ENCODE data around the gene LRRN3. TPM values are rescaled to one million over a fixed set of nuclear protein-coding genes. Genes with fewer than 3 reads are reported as not detected.

LRRN3 gene
- total and polyA plus RNA-seq, 2 of the 8 experiments (the other 6 are each of a cell fraction or from before 2014, with no cell fraction given) = 0.20 to 0.32 TPM

- DNase-seq (ENCODE audit: low read depth in 1 of 2, low spot score in 2 of 2) (no peak), FAIRE-seq (no peak)
- H4K20me1 ChIP-seq (replicated peaks in 1 of 2; ENCODE audit: control insufficient read depth in 1 of 2, insufficient read depth in 2 of 2, low read length in 2 of 2) = no peaks in the 10 kb centered on the region
- TF ChIP-seq SAP30 (IDR thresholded peaks at IDR 0.05; ENCODE audit: insufficient read depth, insufficient replicate concordance, low read length) (no peak), ASH2L (IDR thresholded peaks at IDR 0.05; ENCODE audit: low read length) (no peak), SP2 (IDR thresholded peaks at IDR 0.05; ENCODE audit: low read length) (no peak), RNF2 (IDR thresholded peaks at IDR 0.05; ENCODE audit: borderline replicate concordance, low read depth, low read length, missing control alignments, poor library complexity, severe bottlenecking) (no peak), GABPA (IDR thresholded peaks at IDR 0.05; ENCODE audit: borderline replicate concordance, insufficient read depth, low read length) (no peak), BACH1 (IDR thresholded peaks at IDR 0.05; ENCODE audit: low read length) (no peak), CTBP2 (IDR thresholded peaks at IDR 0.05; ENCODE audit: borderline replicate concordance, insufficient read depth, insufficient read length, low read length) (no peak), TBP (IDR thresholded peaks at IDR 0.05; ENCODE audit: low read depth, low read length) (no peak)
- peak overlapping the region; percentile 72; the same call in 1 of the 2 replicates for H2BK12ac ChIP-seq (ENCODE audit: low read depth, low read length)
- H4K5ac ChIP-seq (ENCODE audit: insufficient read length, low read depth, low read length) = peak overlapping the region; percentile 29
- no peak overlapping the region for H4K8ac ChIP-seq (ENCODE audit: extremely low read depth, insufficient read depth, low read length)
- H2BK120ac ChIP-seq (replicated peaks; ENCODE audit: low read depth, low read length) = peak overlapping the region; percentile 86
- no peak overlapping the region for H3K4ac ChIP-seq (replicated peaks; ENCODE audit: insufficient read length, low read depth, low read length)
- H2BK15ac ChIP-seq (ENCODE audit: low read length) = no peak overlapping the region
- peaks cover 0 to 17% (median 7%) of the 10 kb centered on the region in 4 experiments; a peak in 6 of 7 replicates for H3K4me1 ChIP-seq (replicated peaks in 1 of 4; ENCODE audit: control insufficient read depth in 3 of 4, insufficient read depth in 4 of 4, low read length in 3 of 4)
- no peak overlapping the region for H3K23ac ChIP-seq (ENCODE audit: insufficient read length)
- H3K27ac ChIP-seq (ENCODE audit: low read depth, low read length) = no peak overlapping the region
- peak overlapping the region; percentile 69; the same call in 1 of the 2 replicates for H2BK5ac ChIP-seq (ENCODE audit: low read depth, low read length)
- H3K27me3 ChIP-seq (replicated peaks in 1 of 4; ENCODE audit: control insufficient read depth in 3 of 4, extremely low read depth in 1 of 4, insufficient read depth in 3 of 4, low read length in 3 of 4) = no peaks in the 10 kb centered on the region
- no peak overlapping the region for H3K4me3 ChIP-seq (ENCODE audit: extremely low read depth in 1 of 4, insufficient read depth in 2 of 4, low read depth in 3 of 4, low read length in 4 of 4)
- peak overlapping the region; percentile 63; the same call in 1 of the 2 replicates for H3K18ac ChIP-seq (ENCODE audit: extremely low read depth, low read length)
- H3K4me2 ChIP-seq (ENCODE audit: insufficient read depth in 1 of 2, low read depth in 2 of 2, low read length in 2 of 2) = no peak overlapping the region
- H3K36me3 ChIP-seq (ENCODE audit: control insufficient read depth in 2 of 4, insufficient read depth in 4 of 4, low read length in 3 of 4) = no peaks in the 10 kb centered on the region
- POLR2A ChIA-PET (ENCODE audit: partially characterized antibody) = no interaction called here
- H3K9ac ChIP-seq (replicated peaks in 1 of 4; ENCODE audit: extremely low read depth in 1 of 4, low read depth in 3 of 4, low read length in 3 of 4) = no peak overlapping the region
- no peak overlapping the region for H2AFZ ChIP-seq (ENCODE audit: low read length)
- 49% methylated on average over 7 of the region's 7 CpGs; no CpG with 5 or more reads in 1 of the 2 experiments for WGBS, 2 experiments (ENCODE audit: extremely low coverage in 1 of 2, insufficient coverage in 1 of 2, insufficient read length in 1 of 2, insufficient replicate concordance in 2 of 2, low coverage in 1 of 2, low lambda C conversion rate in 2 of 2, missing lambda C conversion rate in 1 of 2)
- no peaks in the 10 kb centered on the region for H3K79me2 ChIP-seq (ENCODE audit: control insufficient read depth in 1 of 2, insufficient read depth in 2 of 2, low read length in 2 of 2)
- H3K23me2 ChIP-seq (ENCODE audit: low read depth, low read length) = no peaks in the 10 kb centered on the region
- 0 out of 2 replicates have a peak overlapping the region, but pooled peaks have one; percentile 55 for H2BK20ac ChIP-seq (ENCODE audit: low read length)
- no peak overlapping the region for H4K91ac ChIP-seq (replicated peaks; ENCODE audit: insufficient read length, low read length)
- CTCF ChIA-PET (ENCODE audit: partially characterized antibody) = interaction anchor here (1.4 kb wide), 1 partner anchor 41 kb away, joined by 3 read pairs; the partner anchor contains the start of gene LRRN3
- no peak overlapping the region for H3K56ac ChIP-seq (replicated peaks; ENCODE audit: insufficient read length, low read depth, low read length)
- H3K14ac ChIP-seq (ENCODE audit: insufficient read length) = no peak overlapping the region
- no peak overlapping the region for H2AK5ac ChIP-seq (ENCODE audit: low read depth, low read length)
- H3K9me3 ChIP-seq (ENCODE audit: insufficient read depth in 2 of 2, low read depth in 1 of 2, low read length in 1 of 2) = no peaks in the 10 kb centered on the region
- no peaks in the 10 kb centered on the region for H3K79me1 ChIP-seq (ENCODE audit: low read depth, low read length)
These were observed 40.8 kb upstream of the LRRN3 start for GRCh38 chr7:111049971-111050680.

Data from H1 (cell line).